ENCODE results near the gene STAM. TPM values are rescaled to one million over a fixed set of nuclear protein-coding genes. Genes with fewer than 3 reads are reported as not detected.
A peak's percentile ranks its signal among the peaks of the same experiment; 100 is the strongest.

STAM gene
- polyA plus RNA-seq, 1 experiment = 22.0 TPM

- no peak for DNase-seq (ENCODE audit: low read depth)
- Histone ChIP-seq H3K4me3 (ENCODE audit: low read depth, low read length) (peak overlapping the region; percentile 18; the same call in 1 of the 2 replicates), H3K27me3 (ENCODE audit: control insufficient read depth, insufficient read depth, low read length) (no peaks in the 10 kb centered on the region), H3K36me3 (ENCODE audit: control insufficient read depth, insufficient read depth, low read length) (no peaks in the 10 kb centered on the region; the same call in 1 of the 2 replicates)
- no peak for TF ChIP-seq CTCF (IDR thresholded peaks at IDR 0.05; ENCODE audit: insufficient read depth, low read depth, low read length)
- POLR2A ChIA-PET = no interaction called here
- CTCF ChIA-PET = no interaction called here
Measured at GRCh38 chr10:17645621-17646345, 1.8 kb downstream of the STAM start.

- H3K4me3 ChIP-seq (ENCODE audit: low read depth, low read length) = no peak overlapping the region
- ChIA-PET POLR2A (interaction anchor here (0.6 kb wide), 1 partner anchor 12 kb away, joined by 8 read pairs; no protein-coding TSS in a partner anchor), CTCF (interaction anchor here (0.9 to 1.7 kb wide), 2 partner anchors 27 to 96 kb away, joined by 3 to 4 read pairs; no protein-coding TSS in a partner anchor)
- DNase-seq (ENCODE audit: low read depth) = no peak
- no peaks in the 10 kb centered on the region; the same call in 1 of the 2 replicates for H3K36me3 ChIP-seq (ENCODE audit: control insufficient read depth, insufficient read depth, low read length)
- TF ChIP-seq CTCF (IDR thresholded peaks at IDR 0.05; ENCODE audit: insufficient read depth, low read depth, low read length) = no peak
- H3K27me3 ChIP-seq (ENCODE audit: control insufficient read depth, insufficient read depth, low read length) = no peaks in the 10 kb centered on the region
Measured at GRCh38 chr10:17647326-17647725, 3.4 kb downstream of the STAM start.

GRCh38 chr10:17648243-17649035, 4.5 kb downstream of the STAM start:
- TF ChIP-seq CTCF (IDR thresholded peaks at IDR 0.05; ENCODE audit: insufficient read depth, low read depth, low read length) = no peak
- CTCF ChIA-PET = interaction anchor here (1.7 kb wide), 1 partner anchor 26 kb away, joined by 4 read pairs; no protein-coding TSS in a partner anchor
- no peak for DNase-seq (ENCODE audit: low read depth)
- no peak overlapping the region for H3K4me3 ChIP-seq (ENCODE audit: low read depth, low read length)
- no peaks in the 10 kb centered on the region; the same call in 1 of the 2 replicates for H3K36me3 ChIP-seq (ENCODE audit: control insufficient read depth, insufficient read depth, low read length)
- POLR2A ChIA-PET = no interaction called here
- no peaks in the 10 kb centered on the region for H3K27me3 ChIP-seq (ENCODE audit: control insufficient read depth, insufficient read depth, low read length)

- Histone ChIP-seq H3K27me3 (ENCODE audit: control insufficient read depth, insufficient read depth, low read length) (no peaks in the 10 kb centered on the region), H3K4me3 (ENCODE audit: low read depth, low read length) (no peak overlapping the region), H3K36me3 (ENCODE audit: control insufficient read depth, insufficient read depth, low read length) (no peaks in the 10 kb centered on the region; the same call in 1 of the 2 replicates)
- ChIA-PET CTCF (interaction anchor here (1.7 kb wide), 1 partner anchor 25 kb away, joined by 4 read pairs; no protein-coding TSS in a partner anchor), POLR2A (no interaction called here)
- no peak for DNase-seq (ENCODE audit: low read depth)
- TF ChIP-seq CTCF (IDR thresholded peaks at IDR 0.05; ENCODE audit: insufficient read depth, low read depth, low read length) = no peak
Measured at GRCh38 chr10:17649052-17649451, 5.1 kb downstream of the STAM start.

GRCh38 chr10:17649836-17650235, 5.9 kb downstream of the STAM start:
- ChIA-PET CTCF (no interaction called here), POLR2A (no interaction called here)
- no peak for DNase-seq (ENCODE audit: low read depth)
- Histone ChIP-seq H3K4me3 (ENCODE audit: low read depth, low read length) (no peak overlapping the region), H3K36me3 (ENCODE audit: control insufficient read depth, insufficient read depth, low read length) (no peaks in the 10 kb centered on the region; the same call in 1 of the 2 replicates), H3K27me3 (ENCODE audit: control insufficient read depth, insufficient read depth, low read length) (no peaks in the 10 kb centered on the region)
- TF ChIP-seq CTCF (IDR thresholded peaks at IDR 0.05; ENCODE audit: insufficient read depth, low read depth, low read length) = no peak

Measured in BJ (cell line).